GM21447 (cell line): ENCODE data around the gene PCDHGB4.
"Not testable (repeated sequence)": the region's sequence is repeated elsewhere in the genome, so short reads cannot be mapped to it uniquely, and the experiment has no call there.

Experiments
- ATAC-seq: cut with Tn5 transposase; IDR thresholded peaks from one replicate; pipeline ENCODE4 v1.9.1; 2021; ENCODE audit not compliant: unreplicated experiment

PCDHGB4 gene

GRCh38 chr5:141387557-141388311, at the start of gene PCDHGB4:
Gene PCDHGB4, plus strand, starts transcription at chr5:141387698. Its CDS starts 187 bp downstream, at chr5:141387885.
- not testable (repeated sequence) for ATAC-seq

GRCh38 chr5:141338538-141339306, 48.8 kb upstream of the PCDHGB4 start, which contains the start of gene PCDHGA2:
Gene PCDHGA2, plus strand, starts transcription at chr5:141338760.
- ATAC-seq, result no peak

- not testable (repeated sequence) for ATAC-seq
Measured at GRCh38 chr5:141340781-141341354, 46.6 kb upstream of the PCDHGB4 start.

DNA sequence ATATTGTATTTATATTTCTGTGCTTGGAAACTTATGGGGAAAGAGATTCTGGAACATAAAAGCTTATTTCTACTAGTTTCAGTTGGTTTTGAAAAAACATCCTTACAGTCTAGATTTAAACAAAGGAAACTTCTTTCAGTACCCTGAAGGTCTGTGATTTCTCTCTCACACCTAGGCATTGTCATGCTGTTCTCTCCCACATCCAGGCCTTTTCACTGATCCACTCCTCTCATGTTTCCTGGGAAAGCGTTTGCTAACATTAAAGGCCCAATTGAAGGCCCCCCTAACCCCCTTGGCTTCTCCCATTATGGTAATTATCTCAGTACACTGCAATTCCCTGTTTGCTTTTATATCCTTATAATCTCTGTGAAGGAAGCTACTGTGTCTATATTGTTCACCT, 44.7 kb upstream of the PCDHGB4 start:
- ATAC-seq, result no peak

- ATAC-seq, result no peak
Measured at GRCh38 chr5:141343242-141343952, 44.1 kb upstream of the PCDHGB4 start, which contains the start of gene PCDHGA3. Gene PCDHGA3, plus strand, starts transcription at chr5:141343829. Its CDS starts 205 bp downstream, at chr5:141344034.

GRCh38 chr5:141343953-141344463, 43.5 kb upstream of the PCDHGB4 start:
- no peak for ATAC-seq

GRCh38 chr5:141345327-141345726, 42.2 kb upstream of the PCDHGB4 start:
- ATAC-seq, result no peak

DNA sequence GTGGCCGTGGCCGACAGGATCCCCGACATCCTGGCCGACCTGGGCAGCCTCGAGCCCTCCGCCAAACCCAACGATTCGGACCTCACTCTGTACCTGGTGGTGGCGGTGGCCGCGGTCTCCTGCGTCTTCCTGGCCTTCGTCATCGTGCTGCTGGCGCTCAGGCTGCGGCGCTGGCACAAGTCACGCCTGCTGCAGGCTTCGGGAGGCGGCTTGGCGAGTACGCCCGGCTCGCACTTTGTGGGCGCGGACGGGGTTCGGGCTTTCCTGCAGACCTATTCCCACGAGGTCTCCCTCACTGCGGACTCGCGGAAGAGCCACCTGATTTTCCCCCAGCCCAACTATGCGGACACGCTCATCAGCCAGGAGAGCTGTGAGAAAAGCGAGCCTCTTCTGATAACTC, 41.5 kb upstream of the PCDHGB4 start:
- not testable (repeated sequence) for ATAC-seq

- ATAC-seq, result no peak
Measured at GRCh38 chr5:141349917-141350619, 37.4 kb upstream of the PCDHGB4 start, which contains the start of gene PCDHGB1. Gene PCDHGB1, plus strand, starts transcription at chr5:141350099. Its CDS starts 162 bp downstream, at chr5:141350261.

- ATAC-seq, result no peak
Measured at GRCh38 chr5:141351591-141351990, 35.9 kb upstream of the PCDHGB4 start.

DNA sequence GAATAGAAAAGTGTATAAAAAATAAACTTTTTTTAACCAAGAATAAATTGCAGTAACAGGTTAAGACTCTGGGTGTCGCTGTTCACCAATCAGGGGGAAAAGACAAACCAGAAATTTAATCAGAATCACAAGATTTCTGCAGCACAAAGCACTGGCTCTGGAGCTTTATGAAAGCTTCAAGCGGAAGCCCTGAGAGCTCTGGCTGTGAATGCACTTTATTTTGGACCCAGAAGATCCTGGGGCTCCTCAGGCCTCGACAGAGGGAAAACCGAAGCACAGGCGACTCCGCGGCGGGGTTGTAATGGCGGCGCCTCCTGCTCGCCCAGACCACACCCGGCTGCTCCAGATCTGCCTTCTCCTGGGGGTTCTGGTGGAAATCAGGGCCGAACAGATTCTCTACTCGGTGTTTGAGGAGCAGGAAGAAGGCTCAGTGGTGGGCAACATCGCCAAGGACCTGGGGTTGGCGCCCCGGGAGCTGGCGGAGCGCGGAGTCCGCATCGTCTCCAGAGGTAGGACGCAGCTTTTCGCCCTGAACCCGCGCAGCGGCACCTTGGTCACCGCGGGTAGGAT, 32.5 kb upstream of the PCDHGB4 start, which contains the start of gene PCDHGA4:
TSS of gene PCDHGA4 (plus strand) at position 122 of the 570 bp plus-strand sequence. CDS start at position 209, 87 bp downstream.
- ATAC-seq, result no peak

GRCh38 chr5:141355641-141356040, 31.9 kb upstream of the PCDHGB4 start:
- ATAC-seq, result no peak

GRCh38 chr5:141356133-141356532, 31.4 kb upstream of the PCDHGB4 start:
- no peak for ATAC-seq

DNA sequence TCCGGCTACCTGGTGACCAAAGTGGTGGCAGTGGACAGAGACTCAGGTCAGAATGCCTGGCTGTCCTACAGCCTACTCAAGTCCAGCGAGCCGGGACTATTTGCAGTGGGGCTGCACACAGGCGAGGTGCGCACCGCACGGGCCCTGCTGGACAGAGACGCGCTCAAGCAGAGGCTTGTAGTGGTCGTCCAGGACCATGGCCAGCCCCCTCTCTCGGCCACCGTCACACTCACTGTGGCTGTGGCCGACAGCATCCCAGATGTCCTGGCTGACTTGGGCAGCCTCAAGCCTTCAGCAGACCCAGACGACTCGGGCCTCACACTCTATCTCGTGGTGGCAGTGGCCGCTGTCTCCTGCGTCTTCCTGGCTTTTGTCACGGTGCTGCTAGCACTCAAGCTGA, 30.5 kb upstream of the PCDHGB4 start:
- no peak for ATAC-seq

DNA sequence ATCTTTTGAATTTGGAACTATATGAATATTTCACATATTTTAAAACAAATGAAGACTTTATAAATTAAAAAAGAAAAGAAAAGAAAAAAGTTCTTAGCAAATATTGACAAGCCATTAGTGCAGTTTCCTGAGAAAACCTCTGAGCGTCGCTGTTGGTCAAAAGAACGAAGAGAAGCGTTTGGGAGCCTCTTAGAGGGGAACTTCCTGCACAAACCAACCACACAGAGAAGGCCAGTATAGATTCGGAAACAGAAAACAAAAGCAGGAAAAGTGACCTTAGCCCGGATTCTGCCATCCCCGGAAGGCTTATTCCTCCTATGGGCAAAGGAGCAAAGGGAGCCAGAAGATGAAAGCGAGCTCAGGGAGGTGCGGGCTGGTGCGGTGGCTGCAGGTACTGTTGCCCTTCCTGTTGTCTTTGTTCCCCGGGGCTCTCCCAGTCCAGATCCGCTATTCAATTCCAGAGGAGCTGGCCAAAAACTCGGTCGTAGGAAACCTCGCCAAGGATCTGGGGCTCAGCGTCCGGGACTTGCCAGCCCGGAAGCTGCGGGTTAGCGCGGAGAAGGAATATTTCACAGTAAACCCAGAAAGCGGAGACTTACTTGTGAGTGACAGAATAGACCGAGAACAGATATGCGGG, 27.6 kb upstream of the PCDHGB4 start, which contains the start of gene PCDHGB2:
TSS of gene PCDHGB2 (plus strand) at position 205 of the 637 bp plus-strand sequence. CDS start at position 347, 142 bp downstream.
- ATAC-seq, result no peak

- no peak for ATAC-seq
Measured at GRCh38 chr5:141360685-141361084, 26.8 kb upstream of the PCDHGB4 start.

GRCh38 chr5:141362719-141363118, 24.8 kb upstream of the PCDHGB4 start:
- ATAC-seq, result no peak

GRCh38 chr5:141363952-141364660, 23.4 kb upstream of the PCDHGB4 start, which contains the start of gene PCDHGA5:
Gene PCDHGA5, plus strand, starts transcription at chr5:141364162. Its CDS starts 169 bp downstream, at chr5:141364331.
- no peak for ATAC-seq
